ENCODE results near the gene SNAP47. TPM values are rescaled to one million over a fixed set of nuclear protein-coding genes. Genes with fewer than 3 reads are reported as not detected.

The SNAP47 gene
- polyA plus RNA-seq, 1 donor (not counting 4 experiments of a cell fraction or from before 2014, with no cell fraction given), result 24.8 TPM

DNA sequence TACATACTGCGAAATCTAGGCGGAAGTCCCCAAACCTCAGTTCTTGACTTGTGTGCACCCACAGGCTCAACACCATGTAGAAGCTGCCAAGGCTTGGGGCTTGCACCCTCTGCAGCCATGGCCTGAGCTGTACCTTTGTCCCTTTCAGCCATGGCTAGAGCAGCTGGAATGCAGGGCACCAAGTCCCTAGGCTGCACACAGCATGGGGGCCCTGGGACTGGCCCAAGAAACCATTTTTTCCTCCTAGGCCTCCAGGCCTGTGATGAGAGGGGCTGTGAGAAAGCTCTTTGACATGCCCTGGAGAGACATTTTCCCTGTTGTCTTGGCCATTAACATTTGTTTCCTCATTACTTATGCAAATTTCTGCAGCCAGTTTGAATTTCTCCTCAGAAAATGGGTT, 78.7 kb downstream of the SNAP47 start:
- Histone ChIP-seq H3K4me2 (ENCODE audit: control insufficient read depth, extremely low read depth, insufficient read depth, low read depth, low read length) (no peak overlapping the region), H3K27ac (ENCODE audit: control insufficient read depth, insufficient read depth, low read length) (no peak overlapping the region), H3K27me3 (ENCODE audit: control insufficient read depth, extremely low read depth, insufficient read depth, low read length) (no peaks in the 10 kb centered on the region), H3K9ac (ENCODE audit: control insufficient read depth, extremely low read depth, insufficient read depth, low read length) (no peak overlapping the region), H3K36me3 (ENCODE audit: control insufficient read depth in 2 of 2, extremely low read depth in 1 of 2, insufficient read depth in 2 of 2, low read length in 2 of 2) (no peaks in the 10 kb centered on the region), H2AFZ (ENCODE audit: control insufficient read depth, low read length) (no peak overlapping the region), H3K4me1 (ENCODE audit: control insufficient read depth, extremely low read depth, insufficient read depth, low read length) (no peaks in the 10 kb centered on the region), H3K79me2 (ENCODE audit: control insufficient read depth, insufficient read depth, low read length) (no peaks in the 10 kb centered on the region), H3K9me1 (ENCODE audit: control insufficient read depth, extremely low read depth, insufficient read depth, low read length) (no peaks in the 10 kb centered on the region), H3K4me3 (ENCODE audit: control insufficient read depth in 2 of 3, extremely low read depth in 1 of 3, insufficient read depth in 2 of 3, low read depth in 1 of 3, low read length in 3 of 3) (no peak overlapping the region), H4K20me1 (ENCODE audit: control insufficient read depth, extremely low read depth, insufficient read depth, low read length) (no peaks in the 10 kb centered on the region), H3K9me3 (ENCODE audit: control insufficient read depth, low read depth, low read length) (peaks cover 6% of the 10 kb centered on the region)
- DNase-seq (ENCODE audit: low read depth, low spot score) (no peak), FAIRE-seq (no peak)
- dilution Hi-C loops (cut with MboI; ENCODE audit: extremely low pct_ligation_motif_present, low sequenced_read_pairs), result no loop called here
- no peak for TF ChIP-seq EZH2 (IDR thresholded peaks at IDR 0.05; ENCODE audit: low read length)
- no peak for TF ChIP-seq CTCF (optimal IDR thresholded peaks at IDR 0.05 in 1 of 3, IDR thresholded peaks at IDR 0.05 in 1 of 3, conservative IDR thresholded peaks at IDR 0.05 in 1 of 3; ENCODE audit: extremely low read depth in 1 of 3, insufficient read depth in 2 of 3, low read length in 3 of 3)

- no peak within 1 kb of the TSS for H3K27ac ChIP-seq (ENCODE audit: control insufficient read depth, insufficient read depth, low read length)
- no peak within 1 kb of the TSS for H3K9ac ChIP-seq (ENCODE audit: control insufficient read depth, extremely low read depth, insufficient read depth, low read length)
- dilution Hi-C loops (cut with MboI; ENCODE audit: extremely low pct_ligation_motif_present, low sequenced_read_pairs), result no loop called here
- FAIRE-seq, result no peak
- H4K20me1 ChIP-seq (ENCODE audit: control insufficient read depth, extremely low read depth, insufficient read depth, low read length), result no peaks in the 10 kb centered on the region
- no peak for TF ChIP-seq CTCF (optimal IDR thresholded peaks at IDR 0.05 in 1 of 3, IDR thresholded peaks at IDR 0.05 in 1 of 3, conservative IDR thresholded peaks at IDR 0.05 in 1 of 3; ENCODE audit: extremely low read depth in 1 of 3, insufficient read depth in 2 of 3, low read length in 3 of 3)
- TF ChIP-seq EZH2 (IDR thresholded peaks at IDR 0.05; ENCODE audit: low read length), result no peak
- no peak for DNase-seq (ENCODE audit: low read depth, low spot score)
- peaks cover 6% of the 10 kb centered on the region for H3K9me3 ChIP-seq (ENCODE audit: control insufficient read depth, low read depth, low read length)
- H3K4me1 ChIP-seq (ENCODE audit: control insufficient read depth, extremely low read depth, insufficient read depth, low read length), result no peaks in the 10 kb centered on the region
- no peaks in the 10 kb centered on the region for H3K36me3 ChIP-seq (ENCODE audit: control insufficient read depth in 2 of 2, extremely low read depth in 1 of 2, insufficient read depth in 2 of 2, low read length in 2 of 2)
- H2AFZ ChIP-seq (ENCODE audit: control insufficient read depth, low read length), result no peak within 1 kb of the TSS
- no peak within 1 kb of the TSS for H3K4me3 ChIP-seq (ENCODE audit: control insufficient read depth in 2 of 3, extremely low read depth in 1 of 3, insufficient read depth in 2 of 3, low read depth in 1 of 3, low read length in 3 of 3)
- H3K79me2 ChIP-seq (ENCODE audit: control insufficient read depth, insufficient read depth, low read length), result no peaks in the 10 kb centered on the region
- H3K27me3 ChIP-seq (ENCODE audit: control insufficient read depth, extremely low read depth, insufficient read depth, low read length), result no peaks in the 10 kb centered on the region
- H3K9me1 ChIP-seq (ENCODE audit: control insufficient read depth, extremely low read depth, insufficient read depth, low read length), result no peaks in the 10 kb centered on the region
- no peak within 1 kb of the TSS for H3K4me2 ChIP-seq (ENCODE audit: control insufficient read depth, extremely low read depth, insufficient read depth, low read depth, low read length)
Measured at GRCh38 chr1:227815468-227816409, 80.5 kb downstream of the SNAP47 start, which contains the start of gene PRSS38. TSS of gene PRSS38 (plus strand) at chr1:227815675. CDS start at chr1:227815717, 42 bp downstream.
